Testis (tissue), 3 donors: Measurements from ENCODE around the gene PPP1R13B. TPM values are rescaled to one million over a fixed set of nuclear protein-coding genes. Genes with fewer than 3 reads are reported as not detected.

Experiments
- DNase-seq: peaks from one replicate; pipeline ENCODE4 v3.0.0-alpha.2; 2019
- H3K27ac ChIP-seq, 2 donors: fragments of 200-600 bp; sonication (generic); one replicate each; pipeline ENCODE4 v1.5.1; 2019
- H3K27me3 ChIP-seq: fragments of 200-600 bp; sonication (generic); one replicate; pipeline ENCODE4 v1.5.1; 2019
- H3K36me3 ChIP-seq: fragments of 200-600 bp; sonication (generic); one replicate; pipeline ENCODE4 v1.5.1; 2017; ENCODE audit warnings: low read depth; ENCODE audit errors: missing control alignments
- H3K4me1 ChIP-seq: fragments of 200-600 bp; sonication (generic); one replicate; pipeline ENCODE4 v1.5.1; 2019
- H3K4me3 ChIP-seq, 2 donors: fragments of 200-600 bp; sonication (generic); one replicate each; pipeline ENCODE4 v1.5.1; 2017 to 2019
- H3K9me3 ChIP-seq: fragments of 200-600 bp; sonication (generic); one replicate; pipeline ENCODE4 v1.5.1; 2017
- POLR2A ChIP-seq: fragments of 450-650 bp; IDR thresholded peaks from one replicate; pipeline ENCODE4 v1.6.1; 2017; ENCODE audit warnings: antibody characterized with exemption, mild to moderate bottlenecking, moderate library complexity
- WGBS, 2 donors: methylation state at CpG; one replicate each; pipeline ENCODE4 v1.1.5; 2018; 5-methylcytosine and 5-hydroxymethylcytosine counted together
- intact Hi-C: fragments of 100-400 bp; cut with DNase I; formaldehyde crosslinking; loops from one replicate; pipeline ENCODE4 v1.15.1; 2023; ENCODE audit warnings: low total_unique reads
- polyA plus RNA-seq: library from polyadenylated mRNA; stranded (reverse); fragments of 350-450 nt; fragmentation: Illumina TruSeq; extraction: RNeasy Lipid Tissue Mini Kit (QIAGEN cat#74804); gene quantifications from one replicate; pipeline ENCODE4 v1.2.3, GENCODE V29; 2014; ENCODE audit warnings: low read depth, low replicate concordance; ENCODE audit not compliant: insufficient read depth
- small RNA-seq, 2 donors: library from RNA; depleted of rRNA; stranded (forward); fragments of <200 nt; gene quantifications; one replicate each; pipeline ENCODE3, GENCODE V24; 2016
- total RNA-seq, 2 donors: library from RNA; depleted of rRNA; stranded (reverse); fragments of >200 nt; gene quantifications; one replicate each; pipeline ENCODE4 v1.2.3, GENCODE V29; 2016
- TF ChIP-seq, protein P1 (sequence below), 3 experiments: fragments of 450-650 bp in 2 of 3; fragments of 200-600 bp in 1 of 3; sonication (generic) in 1 of 3; IDR thresholded peaks; one replicate each; pipeline ENCODE4 v1.5.1; 2016 to 2019; ENCODE audit warnings: antibody characterized with exemption in 3 of 3, mild to moderate bottlenecking in 2 of 3, moderate library complexity in 1 of 3

Gene PPP1R13B
- total and polyA plus RNA-seq, 3 donors from 2014 or later = 73.1 to 89.2 (median 82.4) TPM

DNA sequence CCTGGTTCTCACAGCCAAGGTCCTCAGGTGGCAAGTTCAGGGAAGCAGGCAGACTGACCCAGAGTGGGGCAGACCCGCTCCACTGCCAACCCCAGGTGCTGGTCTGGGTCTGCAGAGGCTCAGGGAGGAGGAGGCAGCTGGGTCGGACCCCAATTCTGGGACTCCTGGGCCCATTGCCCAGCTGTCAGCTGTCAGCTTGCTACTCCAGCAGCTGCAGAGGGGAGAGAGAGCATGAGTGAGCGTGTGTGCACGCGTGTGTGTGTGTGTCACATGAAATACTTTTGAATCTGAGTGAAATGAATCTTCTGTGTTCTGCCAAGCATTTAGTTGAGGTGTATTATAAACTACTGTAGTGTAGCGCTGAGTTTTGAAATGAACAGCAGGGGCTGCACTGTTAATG, 162.9 kb downstream of the PPP1R13B start:
- no peaks in the 10 kb centered on the region for H3K9me3 ChIP-seq
- TF ChIP-seq, protein P1, sequence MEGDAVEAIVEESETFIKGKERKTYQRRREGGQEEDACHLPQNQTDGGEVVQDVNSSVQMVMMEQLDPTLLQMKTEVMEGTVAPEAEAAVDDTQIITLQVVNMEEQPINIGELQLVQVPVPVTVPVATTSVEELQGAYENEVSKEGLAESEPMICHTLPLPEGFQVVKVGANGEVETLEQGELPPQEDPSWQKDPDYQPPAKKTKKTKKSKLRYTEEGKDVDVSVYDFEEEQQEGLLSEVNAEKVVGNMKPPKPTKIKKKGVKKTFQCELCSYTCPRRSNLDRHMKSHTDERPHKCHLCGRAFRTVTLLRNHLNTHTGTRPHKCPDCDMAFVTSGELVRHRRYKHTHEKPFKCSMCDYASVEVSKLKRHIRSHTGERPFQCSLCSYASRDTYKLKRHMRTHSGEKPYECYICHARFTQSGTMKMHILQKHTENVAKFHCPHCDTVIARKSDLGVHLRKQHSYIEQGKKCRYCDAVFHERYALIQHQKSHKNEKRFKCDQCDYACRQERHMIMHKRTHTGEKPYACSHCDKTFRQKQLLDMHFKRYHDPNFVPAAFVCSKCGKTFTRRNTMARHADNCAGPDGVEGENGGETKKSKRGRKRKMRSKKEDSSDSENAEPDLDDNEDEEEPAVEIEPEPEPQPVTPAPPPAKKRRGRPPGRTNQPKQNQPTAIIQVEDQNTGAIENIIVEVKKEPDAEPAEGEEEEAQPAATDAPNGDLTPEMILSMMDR (IDR thresholded peaks at IDR 0.05) = no peak
- no peak for TF ChIP-seq POLR2A
- no peaks in the 10 kb centered on the region for H3K36me3 ChIP-seq
- H3K4me3 ChIP-seq = no peak overlapping the region
- 78 to 87% methylated on average over 6 of the region's 6 CpGs for WGBS, 2 donors
- intact Hi-C loops = no loop called here
- peaks cover 7% of the 10 kb centered on the region for H3K4me1 ChIP-seq
- no peaks in the 10 kb centered on the region for H3K27me3 ChIP-seq
- H3K27ac ChIP-seq = no peak overlapping the region
- no peak for DNase-seq

Small RNAs within 50 kb of the gene (small RNA-seq; reads per million reads assigned to genes)
- 0 reads per million in 2 donors for gene RF00019
- 0 reads per million in 2 donors for gene RF00280

Other genes with a start within 250 kb of the PPP1R13B start
- gene KLC1, start 218.4 kb downstream of the PPP1R13B start, total RNA-seq = 100 to 1,000 TPM; 379 to 473 TPM
- 92.9 TPM for gene KLC1, start 218.4 kb downstream of the PPP1R13B start, polyA plus RNA-seq
- 10 to 100 TPM; 40.3 to 41.1 TPM for gene XRCC3, start 132.1 kb downstream of the PPP1R13B start, total RNA-seq
- 16.6 TPM for gene XRCC3, start 132.1 kb downstream of the PPP1R13B start, polyA plus RNA-seq
- 100 to 1,000 TPM; 194 to 251 TPM for gene ZFYVE21, start 131.8 kb downstream of the PPP1R13B start, total RNA-seq
- 86.4 TPM for gene ZFYVE21, start 131.8 kb downstream of the PPP1R13B start, polyA plus RNA-seq
- 10 to 100 TPM; 41.8 to 68.5 TPM for gene TDRD9, start 80.9 kb upstream of the PPP1R13B start, total RNA-seq
- 72.8 TPM for gene TDRD9, start 80.9 kb upstream of the PPP1R13B start, polyA plus RNA-seq
- not detected for gene RD3L, start 95.0 kb upstream of the PPP1R13B start, total RNA-seq
- not detected for gene RD3L, start 95.0 kb upstream of the PPP1R13B start, polyA plus RNA-seq
- gene ASPG, start 238.1 kb upstream of the PPP1R13B start, total RNA-seq = 1 to 10 TPM; 2.7 to 3.7 TPM
- 3.3 TPM for gene ASPG, start 238.1 kb upstream of the PPP1R13B start, polyA plus RNA-seq